NB4 (cell line): ENCODE results near the gene BCL7C.

Source experiments
- MAX ChIP-seq: IDR thresholded peaks from 2 replicates; pipeline ENCODE4 v1.6.1; 2011; ENCODE audit warnings: low read depth, low read length
- MYC ChIP-seq: IDR thresholded peaks from 2 replicates; pipeline ENCODE4 v1.6.1; 2011; ENCODE audit warnings: low read depth, low read length
- POLR2A ChIP-seq: IDR thresholded peaks from 2 replicates; pipeline ENCODE4 v1.6.1; 2011; ENCODE audit warnings: mild to moderate bottlenecking; ENCODE audit not compliant: insufficient read length; ENCODE audit errors: extremely low read depth
- TF ChIP-seq, protein P1 (sequence below): IDR thresholded peaks from one replicate; pipeline ENCODE4 v1.5.1; 2012; ENCODE audit warnings: low read depth, low read length

DNA sequence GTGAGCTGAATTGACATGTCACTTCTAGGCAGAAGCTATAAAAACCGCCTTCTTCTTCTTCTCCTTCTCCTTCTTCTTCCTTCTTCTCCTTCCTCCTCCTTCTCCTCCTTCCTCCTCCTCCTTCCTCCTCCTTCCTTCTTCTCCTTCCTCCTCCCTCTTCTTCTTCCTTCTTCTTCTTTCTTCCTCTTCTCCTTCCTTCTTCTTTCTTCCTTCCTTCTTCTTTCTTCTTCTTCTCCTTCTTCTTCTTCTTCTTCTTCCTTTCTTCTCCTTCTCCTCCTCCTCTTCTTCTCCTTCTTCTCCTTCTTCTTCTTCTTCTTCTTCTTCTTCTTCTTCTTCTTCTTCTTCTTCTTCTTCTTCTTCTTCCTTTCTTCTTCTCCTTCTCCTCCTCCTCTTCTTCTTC, 24.7 kb upstream of the BCL7C start:
- TF ChIP-seq, protein P1, sequence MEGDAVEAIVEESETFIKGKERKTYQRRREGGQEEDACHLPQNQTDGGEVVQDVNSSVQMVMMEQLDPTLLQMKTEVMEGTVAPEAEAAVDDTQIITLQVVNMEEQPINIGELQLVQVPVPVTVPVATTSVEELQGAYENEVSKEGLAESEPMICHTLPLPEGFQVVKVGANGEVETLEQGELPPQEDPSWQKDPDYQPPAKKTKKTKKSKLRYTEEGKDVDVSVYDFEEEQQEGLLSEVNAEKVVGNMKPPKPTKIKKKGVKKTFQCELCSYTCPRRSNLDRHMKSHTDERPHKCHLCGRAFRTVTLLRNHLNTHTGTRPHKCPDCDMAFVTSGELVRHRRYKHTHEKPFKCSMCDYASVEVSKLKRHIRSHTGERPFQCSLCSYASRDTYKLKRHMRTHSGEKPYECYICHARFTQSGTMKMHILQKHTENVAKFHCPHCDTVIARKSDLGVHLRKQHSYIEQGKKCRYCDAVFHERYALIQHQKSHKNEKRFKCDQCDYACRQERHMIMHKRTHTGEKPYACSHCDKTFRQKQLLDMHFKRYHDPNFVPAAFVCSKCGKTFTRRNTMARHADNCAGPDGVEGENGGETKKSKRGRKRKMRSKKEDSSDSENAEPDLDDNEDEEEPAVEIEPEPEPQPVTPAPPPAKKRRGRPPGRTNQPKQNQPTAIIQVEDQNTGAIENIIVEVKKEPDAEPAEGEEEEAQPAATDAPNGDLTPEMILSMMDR: no peak
- TF ChIP-seq POLR2A: no peak
- no peak for TF ChIP-seq MAX
- no peak for TF ChIP-seq MYC
